Body of pancreas (tissue), 4 donors: ENCODE measurements around the gene SLC16A12. TPM values are rescaled to one million over a fixed set of nuclear protein-coding genes. Genes with fewer than 3 reads are reported as not detected.
A peak's percentile ranks its signal among the peaks of the same experiment; 100 is the strongest.
"Not testable (repeated sequence)": the region's sequence is repeated elsewhere in the genome, so short reads cannot be mapped to it uniquely, and the experiment has no call there.

ENCODE experiments used
- ATAC-seq: fragments of 150-250 bp; one replicate; pipeline ENCODE4 v1.9.1; 2016
- DNase-seq, 4 donors: peaks; one replicate each; pipeline ENCODE4 v3.0.0-alpha.2; 2019
- H3K27ac ChIP-seq, 4 donors: fragments of 200-600 bp; sonication (generic); 1 replicate in 3 of 4; 2 replicates in 1 of 4; pipeline versions ENCODE4 v1.5.1 to v1.6.1; 2016 to 2019; ENCODE audit warnings: mild to moderate bottlenecking in 1 of 4, mixed read lengths in 1 of 4, moderate library complexity in 1 of 4
- H3K27me3 ChIP-seq, 2 donors: fragments of 200-600 bp; sonication (generic); one replicate each; pipeline ENCODE4 v1.6.0; 2016; ENCODE audit warnings: mild to moderate bottlenecking in 1 of 2
- H3K36me3 ChIP-seq, 2 donors: fragments of 200-600 bp; sonication (generic); replicated peaks in 1 of 2; 2 replicates each; pipeline ENCODE4 v1.5.1; 2016; ENCODE audit warnings: low read depth in 2 of 2; ENCODE audit not compliant: insufficient read depth in 1 of 2
- H3K4me1 ChIP-seq: fragments of 200-600 bp; sonication (generic); one replicate; pipeline ENCODE4 v1.6.0; 2016
- H3K4me3 ChIP-seq, 2 donors: fragments of 200-600 bp; sonication (generic); 1 replicate in 1 of 2; 2 replicates in 1 of 2; pipeline ENCODE4 v1.5.1; 2016 to 2019
- H3K9me3 ChIP-seq, 3 donors: fragments of 200-600 bp; sonication (generic); 1 replicate in 2 of 3; 2 replicates in 1 of 3; pipeline ENCODE4 v1.5.1; 2016
- CTCF ChIP-seq, 7 experiments: fragments of 450-650 bp in 4 of 7; fragments of 200-600 bp in 3 of 7; sonication (generic) in 3 of 7; IDR thresholded peaks; one replicate each; pipeline ENCODE4 v1.5.1; 2016 to 2019; ENCODE audit warnings: antibody characterized with exemption in 7 of 7
- POLR2A ChIP-seq, 3 donors: fragments of 450-650 bp; IDR thresholded peaks; one replicate each; pipeline ENCODE4 v1.6.1; 2016; ENCODE audit warnings: antibody characterized with exemption in 3 of 3, mild to moderate bottlenecking in 2 of 3
- WGBS, 2 donors: methylation state at CpG; one replicate each; pipeline ENCODE4 v1.1.5; 2017; 5-methylcytosine and 5-hydroxymethylcytosine counted together
- intact Hi-C: fragments of 100-400 bp; cut with DNase I; formaldehyde crosslinking; loops from one replicate; pipeline ENCODE4 v1.15.1; 2023
- total RNA-seq, 2 donors: library from RNA; depleted of rRNA; stranded (reverse); fragments of >200 nt; gene quantifications; one replicate each; pipeline ENCODE4 v1.1.0, GENCODE V29; 2016

The SLC16A12 gene
- total RNA-seq, 2 donors from 2014 or later: 19.5 to 26.7 TPM

- peak overlapping the region in 2 of 4 donors; percentile 25 to 92 for H3K27ac ChIP-seq
- peak overlapping the region in 1 of 2 donors; percentile 15 for H3K4me3 ChIP-seq
- no peak for ATAC-seq
- H3K27me3 ChIP-seq: no peaks in the 10 kb centered on the region
- intact Hi-C loops: no loop called here
- no peak for TF ChIP-seq CTCF (IDR thresholded peaks at IDR 0.05)
- TF ChIP-seq POLR2A (IDR thresholded peaks at IDR 0.05): no peak
- no peaks in the 10 kb centered on the region for H3K36me3 ChIP-seq
- 30 to 37% methylated on average over 3 of the region's 3 CpGs for WGBS, 2 donors
- no peak for DNase-seq
- peaks cover 40% of the 10 kb centered on the region for H3K4me1 ChIP-seq
- no peaks in the 10 kb centered on the region for H3K9me3 ChIP-seq
Measured at GRCh38 chr10:89532476-89532875, 2.9 kb downstream of the SLC16A12 start.

- intact Hi-C loops: no loop called here
Measured at GRCh38 chr10:89531359-89531758, 4.0 kb downstream of the SLC16A12 start.

GRCh38 chr10:89529711-89530110 lies 5.7 kb downstream of the SLC16A12 start:
- H3K27me3 ChIP-seq, H3K4me3 ChIP-seq, H3K27ac ChIP-seq, intact Hi-C loops, H3K36me3 ChIP-seq, ATAC-seq, H3K9me3 ChIP-seq, DNase-seq: not testable (repeated sequence)
- peaks cover 56% of the 10 kb centered on the region for H3K4me1 ChIP-seq
- 90 to 100% methylated on average over 6 of the region's 6 CpGs for WGBS, 2 donors

More at GRCh38 chr10:89531359-89531758, 4.0 kb downstream of the SLC16A12 start:
- no peaks in the 10 kb centered on the region for H3K9me3 ChIP-seq
- peak overlapping the region in 1 of 4 donors; percentile 92 for H3K27ac ChIP-seq
- WGBS, 2 donors: 33 to 79% methylated on average over 3 of the region's 3 CpGs
- no peak for DNase-seq
- no peak for TF ChIP-seq POLR2A (IDR thresholded peaks at IDR 0.05)
- TF ChIP-seq CTCF (IDR thresholded peaks at IDR 0.05): no peak
- no peak overlapping the region for H3K4me3 ChIP-seq
- H3K36me3 ChIP-seq: no peaks in the 10 kb centered on the region
- peaks cover 47% of the 10 kb centered on the region for H3K4me1 ChIP-seq
- ATAC-seq: no peak
- no peaks in the 10 kb centered on the region for H3K27me3 ChIP-seq

- peaks cover 78% of the 10 kb centered on the region for H3K4me1 ChIP-seq
- DNase-seq (peak in 3 of 4 donors; percentile 30 to 53 (median 41)), ATAC-seq (peak; percentile 71)
- no peak overlapping the region for H3K4me3 ChIP-seq
- intact Hi-C loops: no loop called here
- peak overlapping the region; percentile 72 to 96 (median 89) for H3K27ac ChIP-seq
- TF ChIP-seq CTCF (IDR thresholded peaks at IDR 0.05) (no peak), POLR2A (IDR thresholded peaks at IDR 0.05) (peak in 2 of 3 donors; percentile 27 to 38)
- H3K27me3 ChIP-seq: no peaks in the 10 kb centered on the region
- no peaks in the 10 kb centered on the region for H3K9me3 ChIP-seq
- no peaks in the 10 kb centered on the region for H3K36me3 ChIP-seq
- WGBS, 2 donors: 31 to 34% methylated on average over 4 of the region's 4 CpGs
Measured at GRCh38 chr10:89526358-89526757, 9.0 kb downstream of the SLC16A12 start.

GRCh38 chr10:89525556-89525955 lies 9.8 kb downstream of the SLC16A12 start:
- no peaks in the 10 kb centered on the region for H3K36me3 ChIP-seq
- 29 to 38% methylated on average over 5 of the region's 5 CpGs for WGBS, 2 donors
- no peaks in the 10 kb centered on the region for H3K9me3 ChIP-seq
- ATAC-seq: peak; percentile 31
- TF ChIP-seq CTCF (IDR thresholded peaks at IDR 0.05) (no peak), POLR2A (IDR thresholded peaks at IDR 0.05) (no peak)
- H3K4me1 ChIP-seq: peaks cover 86% of the 10 kb centered on the region
- peak overlapping the region; percentile 72 to 96 (median 89) for H3K27ac ChIP-seq
- peak in 2 of 4 donors; percentile 55 to 64 for DNase-seq
- H3K27me3 ChIP-seq: no peaks in the 10 kb centered on the region
- no peak overlapping the region for H3K4me3 ChIP-seq
- intact Hi-C loops: no loop called here
